ENCODE data around the gene IFT80. TPM values are rescaled to one million over a fixed set of nuclear protein-coding genes. Genes with fewer than 3 reads are reported as not detected.
"Not testable (repeated sequence)": the region's sequence is repeated elsewhere in the genome, so short reads cannot be mapped to it uniquely, and the experiment has no call there.

IFT80 gene
- total and polyA plus RNA-seq, 8 donors = 5.2 to 27.7 (median 10.1) TPM

- TF ChIP-seq, protein P1, sequence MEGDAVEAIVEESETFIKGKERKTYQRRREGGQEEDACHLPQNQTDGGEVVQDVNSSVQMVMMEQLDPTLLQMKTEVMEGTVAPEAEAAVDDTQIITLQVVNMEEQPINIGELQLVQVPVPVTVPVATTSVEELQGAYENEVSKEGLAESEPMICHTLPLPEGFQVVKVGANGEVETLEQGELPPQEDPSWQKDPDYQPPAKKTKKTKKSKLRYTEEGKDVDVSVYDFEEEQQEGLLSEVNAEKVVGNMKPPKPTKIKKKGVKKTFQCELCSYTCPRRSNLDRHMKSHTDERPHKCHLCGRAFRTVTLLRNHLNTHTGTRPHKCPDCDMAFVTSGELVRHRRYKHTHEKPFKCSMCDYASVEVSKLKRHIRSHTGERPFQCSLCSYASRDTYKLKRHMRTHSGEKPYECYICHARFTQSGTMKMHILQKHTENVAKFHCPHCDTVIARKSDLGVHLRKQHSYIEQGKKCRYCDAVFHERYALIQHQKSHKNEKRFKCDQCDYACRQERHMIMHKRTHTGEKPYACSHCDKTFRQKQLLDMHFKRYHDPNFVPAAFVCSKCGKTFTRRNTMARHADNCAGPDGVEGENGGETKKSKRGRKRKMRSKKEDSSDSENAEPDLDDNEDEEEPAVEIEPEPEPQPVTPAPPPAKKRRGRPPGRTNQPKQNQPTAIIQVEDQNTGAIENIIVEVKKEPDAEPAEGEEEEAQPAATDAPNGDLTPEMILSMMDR (IDR thresholded peaks at IDR 0.05) = no peak
- Histone ChIP-seq H3K4me3 (no peak overlapping the region), H3K27me3 (no peaks in the 10 kb centered on the region), H3K9me3 (no peaks in the 10 kb centered on the region), H3K36me3 (no peaks in the 10 kb centered on the region), H3K27ac (no peak overlapping the region), H3K4me1 (no peaks in the 10 kb centered on the region)
- DNase-seq (no peak), ATAC-seq (no peak), FAIRE-seq (no peak)
- intact Hi-C loops (cut with DNase I) = no loop called here
Observed at GRCh38 chr3:160253298-160253697, 145.7 kb downstream of the IFT80 start.

DNA sequence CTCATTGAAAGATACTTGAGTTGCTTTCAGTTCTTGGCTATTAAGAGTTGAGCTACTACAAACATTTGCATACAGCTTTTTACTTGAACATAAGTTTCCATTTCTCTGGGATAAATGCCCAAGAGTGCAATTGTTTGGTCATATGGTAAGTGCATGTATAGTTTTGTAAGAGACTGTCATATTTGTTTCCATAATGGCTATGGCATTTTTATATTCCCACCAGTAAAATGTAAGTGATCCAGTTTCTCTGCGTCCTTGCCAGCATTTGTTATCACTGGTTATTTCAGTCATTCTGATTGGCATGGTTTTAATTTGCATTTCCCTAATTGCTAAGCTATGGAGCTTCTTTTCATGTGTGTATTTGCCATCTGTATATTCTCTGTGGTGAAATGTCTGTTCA lies 151.3 kb downstream of the IFT80 start:
- H3K9me3 ChIP-seq = no peaks in the 10 kb centered on the region
- H3K4me3 ChIP-seq = no peak overlapping the region
- intact Hi-C loops (cut with DNase I) = no loop called here
- FAIRE-seq = no peak
- WGBS, 2 donors = 56 to 70% methylated on average over 1 of the region's 1 CpG
- H3K4me1 ChIP-seq = no peaks in the 10 kb centered on the region
- DNase-seq = no peak
- H3K27me3 ChIP-seq = no peaks in the 10 kb centered on the region
- H3K27ac ChIP-seq = no peak overlapping the region
- H3K36me3 ChIP-seq = no peaks in the 10 kb centered on the region
- TF ChIP-seq, protein P1 (IDR thresholded peaks at IDR 0.05) = no peak
- no peak for ATAC-seq

DNA sequence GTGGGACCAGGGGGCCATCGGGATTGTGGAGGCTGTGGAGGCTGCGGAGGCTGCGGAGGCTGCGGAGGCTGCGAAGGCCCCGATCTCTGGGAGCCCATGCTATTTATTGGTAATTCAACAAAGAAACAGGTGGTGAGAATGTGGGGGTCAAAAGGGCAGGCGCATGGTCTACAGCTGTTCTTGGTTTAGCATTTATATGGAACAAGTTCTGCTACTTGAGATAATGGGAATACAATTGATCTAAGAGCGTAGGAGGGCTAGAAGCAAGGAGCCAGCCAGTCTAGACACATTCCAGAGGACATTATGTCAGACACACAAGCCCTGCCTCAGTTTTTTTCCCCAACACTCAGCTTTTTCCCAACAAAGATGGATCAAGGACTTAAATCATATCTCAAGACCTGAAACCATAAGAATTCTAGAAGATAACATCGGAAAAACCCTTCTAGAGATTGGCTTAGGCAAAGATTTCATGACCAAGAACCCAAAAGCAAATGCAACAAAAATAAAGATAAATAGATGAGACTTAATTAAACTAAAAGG lies 153.7 kb downstream of the IFT80 start:
- no peak overlapping the region for H3K4me3 ChIP-seq
- H3K4me1 ChIP-seq = no peaks in the 10 kb centered on the region
- DNase-seq = no peak
- no peaks in the 10 kb centered on the region for H3K9me3 ChIP-seq
- H3K27ac ChIP-seq = no peak overlapping the region
- TF ChIP-seq, protein P1 (IDR thresholded peaks at IDR 0.05) = no peak
- WGBS, 2 donors = 91 to 94% methylated on average over 9 of the region's 9 CpGs
- no peaks in the 10 kb centered on the region for H3K27me3 ChIP-seq
- intact Hi-C loops (cut with DNase I) = no loop called here
- ATAC-seq = no peak
- no peak for FAIRE-seq
- H3K36me3 ChIP-seq = no peaks in the 10 kb centered on the region

- FAIRE-seq; H3K9me3 ChIP-seq; H3K27ac ChIP-seq; DNase-seq; H3K4me1 ChIP-seq; ATAC-seq; H3K4me3 ChIP-seq; H3K27me3 ChIP-seq; intact Hi-C loops (cut with DNase I); H3K36me3 ChIP-seq: not testable (repeated sequence)
- 82 to 92% methylated on average over 6 of the region's 6 CpGs for WGBS, 2 donors
Observed at GRCh38 chr3:160240719-160241118, 158.3 kb downstream of the IFT80 start.

GRCh38 chr3:160232014-160232413 lies 167.0 kb downstream of the IFT80 start:
- 55 to 67% methylated on average over 3 of the region's 3 CpGs for WGBS, 2 donors
- no peaks in the 10 kb centered on the region for H3K9me3 ChIP-seq
- peaks cover 0 to 28% (median 16%) of the 10 kb centered on the region in 4 donors for H3K27me3 ChIP-seq
- no peaks in the 10 kb centered on the region for H3K36me3 ChIP-seq
- peaks cover 0 to under 1% (median 0%) of the 10 kb centered on the region in 3 donors for H3K4me1 ChIP-seq
- FAIRE-seq (no peak), ATAC-seq (no peak), DNase-seq (no peak)
- no peak overlapping the region for H3K4me3 ChIP-seq
- intact Hi-C loops (cut with DNase I) = no loop called here
- no peak overlapping the region for H3K27ac ChIP-seq
- TF ChIP-seq, protein P1 (IDR thresholded peaks at IDR 0.05) = no peak

Data from pancreas (tissue), 10 donors.